HG02759 (cell line): ENCODE results near the gene TRIM74.
A peak's percentile ranks its signal among the peaks of the same experiment; 100 is the strongest.
"Not testable (repeated sequence)": the region's sequence is repeated elsewhere in the genome, so short reads cannot be mapped to it uniquely, and the experiment has no call there.

ENCODE experiments used
- ATAC-seq: cut with Tn5 transposase; IDR thresholded peaks from one replicate; pipeline ENCODE4 v1.9.1; 2021; ENCODE audit warnings: mild to moderate bottlenecking, moderate library complexity; ENCODE audit not compliant: unreplicated experiment

The TRIM74 gene

DNA sequence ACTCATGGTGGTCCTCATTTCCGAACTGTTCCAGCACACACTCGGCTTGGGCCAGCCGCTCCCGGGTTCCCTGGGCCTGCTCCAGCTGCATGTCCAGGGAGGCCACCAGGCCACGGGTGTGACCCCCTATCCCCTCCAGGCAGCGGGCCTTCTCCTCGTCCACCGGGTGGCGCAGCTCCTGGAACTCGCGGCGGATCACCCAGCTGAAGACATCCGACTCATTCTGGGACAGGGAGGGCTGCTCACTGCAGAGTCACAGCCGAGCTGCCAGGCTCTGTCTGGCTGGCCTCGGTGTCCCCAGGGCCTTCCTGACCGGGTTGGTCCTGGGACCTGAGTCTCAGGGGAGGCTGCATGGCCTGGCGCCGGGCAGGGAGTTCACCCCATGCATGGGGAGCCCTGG lies 9.2 kb downstream of the TRIM74 start:
- ATAC-seq: not testable (repeated sequence)

DNA sequence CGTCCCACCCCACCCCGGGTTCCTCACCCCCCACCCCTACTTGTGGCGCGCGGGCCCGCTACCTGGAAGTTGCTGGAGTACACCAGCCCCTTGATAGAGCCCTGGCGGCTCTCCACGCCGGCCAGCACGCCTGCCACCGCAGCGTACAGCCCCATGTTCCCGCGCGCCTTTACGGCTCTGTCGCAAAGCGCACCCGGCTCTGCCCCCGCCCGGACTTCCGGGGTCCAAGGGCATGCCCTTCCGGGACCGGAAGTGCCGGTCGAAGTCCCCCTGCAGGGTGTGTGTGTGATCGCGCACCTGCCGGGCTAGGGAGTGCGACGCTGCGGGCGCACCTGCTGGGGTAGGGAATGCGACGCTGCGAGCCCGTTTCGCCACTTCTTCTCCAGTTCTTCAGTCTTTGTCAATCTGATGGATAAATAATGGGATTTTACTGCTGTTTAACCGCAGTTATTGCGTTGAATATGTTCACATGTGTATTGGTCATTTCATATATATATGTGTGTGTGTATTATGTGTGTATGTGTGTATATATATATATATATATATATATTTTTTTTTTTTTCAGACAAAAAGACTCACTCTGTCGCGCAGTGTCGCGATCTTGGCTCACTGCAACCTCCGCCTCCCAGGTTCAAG lies 14.6 kb downstream of the TRIM74 start:
- ATAC-seq: peak; percentile 93

DNA sequence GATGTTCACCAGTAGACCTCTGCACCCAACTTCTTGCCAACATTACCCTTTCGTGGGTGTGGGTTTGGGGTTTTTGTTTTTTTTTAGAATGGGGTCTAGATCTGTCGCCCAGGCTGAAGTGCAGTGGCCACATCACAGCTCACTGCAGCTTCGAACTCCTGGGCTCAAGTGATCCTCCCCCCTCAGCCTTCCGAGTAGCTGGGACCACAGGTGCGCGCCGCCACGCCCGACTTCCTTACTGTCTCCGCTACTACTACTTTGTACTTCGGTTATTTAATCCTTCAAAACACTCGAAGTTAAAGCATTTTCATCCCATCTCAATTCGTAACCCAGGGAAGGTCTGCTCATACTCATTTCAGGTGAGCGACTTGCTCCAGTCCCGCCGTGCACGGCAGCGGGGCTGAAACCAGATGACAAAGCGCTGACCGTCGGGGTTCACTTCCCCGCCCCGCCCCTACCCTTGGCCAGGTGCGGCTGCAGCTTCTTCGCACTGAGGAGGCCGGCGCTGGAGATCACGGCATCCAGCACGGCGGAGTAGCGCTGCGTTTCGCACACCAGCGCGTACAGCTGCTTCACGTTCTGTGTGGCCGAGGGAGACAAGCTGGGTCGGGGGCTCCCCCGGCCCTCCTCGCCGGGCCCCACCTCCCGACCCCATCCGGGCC lies 15.2 kb downstream of the TRIM74 start:
- peak; percentile 72 for ATAC-seq

DNA sequence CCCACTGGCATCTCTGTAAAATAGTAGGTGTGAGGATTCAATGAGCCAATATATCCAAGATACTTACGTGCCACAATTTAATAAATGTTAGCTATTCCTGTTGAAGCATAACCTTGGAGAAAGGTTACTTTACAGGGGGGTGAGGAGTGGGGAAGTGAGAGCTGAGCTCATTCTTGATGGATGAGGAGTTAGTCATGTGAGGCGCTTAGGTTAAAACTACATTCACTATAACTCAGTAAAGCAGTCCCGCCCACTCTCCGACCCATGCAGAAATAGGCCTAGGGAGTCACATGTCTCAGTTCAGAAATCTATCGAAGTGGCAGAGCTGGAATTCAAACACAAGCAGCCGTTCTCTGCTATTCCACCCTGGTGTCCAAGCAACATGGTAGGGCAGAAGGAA lies 18.8 kb downstream of the TRIM74 start:
- ATAC-seq: not testable (repeated sequence)

DNA sequence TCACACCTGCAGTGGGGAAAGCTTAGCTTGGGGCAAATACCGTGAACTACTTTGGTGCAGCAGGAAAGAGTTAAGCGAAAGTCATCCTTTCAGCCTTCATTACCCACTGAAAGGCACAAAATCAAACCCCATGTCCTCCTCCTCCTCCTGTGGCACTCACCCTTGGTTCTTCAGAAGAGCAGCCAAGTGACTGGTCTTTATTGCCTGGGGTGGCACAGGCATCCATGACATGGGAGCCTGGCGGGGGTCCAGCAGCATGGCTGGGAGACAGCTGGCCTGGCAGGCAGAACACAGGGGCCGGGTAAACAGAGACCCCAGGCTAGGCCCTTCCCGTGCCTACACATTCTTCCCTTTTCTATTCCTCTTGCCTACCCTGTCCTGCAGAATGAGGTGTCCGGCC lies 19.6 kb downstream of the TRIM74 start:
- not testable (repeated sequence) for ATAC-seq

DNA sequence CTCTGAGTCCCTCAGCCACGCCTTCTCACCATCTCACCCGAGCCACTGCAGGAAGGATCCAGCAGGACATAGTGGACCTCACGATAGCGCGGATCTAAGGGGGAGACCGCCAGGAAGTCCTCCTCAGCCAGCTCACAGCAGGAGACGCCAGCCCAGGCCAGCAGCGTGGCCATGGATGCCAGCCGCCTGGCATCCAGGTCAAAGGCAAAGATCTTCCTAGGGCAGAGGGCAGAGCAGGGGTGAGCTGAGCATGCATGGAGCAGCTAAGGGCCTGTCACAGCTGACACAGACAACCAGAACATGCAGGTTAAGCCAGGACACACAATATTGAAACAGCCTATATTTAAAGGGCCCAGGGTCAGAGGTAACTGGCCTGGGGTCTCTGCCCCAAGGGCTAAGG lies 20.0 kb downstream of the TRIM74 start:
- not testable (repeated sequence) for ATAC-seq

DNA sequence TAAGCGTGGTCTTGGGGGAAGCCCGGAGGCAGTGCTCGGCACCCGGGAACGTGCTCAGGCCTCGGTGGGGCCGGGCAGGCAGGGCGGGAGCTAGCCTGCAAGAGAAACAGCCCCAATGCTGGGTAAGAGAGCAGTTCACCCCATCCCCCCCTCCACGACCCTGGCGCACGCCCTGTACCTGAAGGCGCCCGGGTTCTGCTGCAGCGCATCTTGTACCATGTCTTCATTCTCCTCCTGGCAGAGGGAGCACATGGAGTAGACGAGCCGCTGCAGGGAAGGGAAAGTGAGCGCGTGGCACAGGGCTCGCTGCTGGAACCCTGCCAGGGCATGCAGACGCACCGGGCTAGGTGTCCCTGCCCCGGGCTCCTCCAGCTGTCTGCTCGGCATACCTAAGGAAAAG lies 20.6 kb downstream of the TRIM74 start:
- not testable (repeated sequence) for ATAC-seq

DNA sequence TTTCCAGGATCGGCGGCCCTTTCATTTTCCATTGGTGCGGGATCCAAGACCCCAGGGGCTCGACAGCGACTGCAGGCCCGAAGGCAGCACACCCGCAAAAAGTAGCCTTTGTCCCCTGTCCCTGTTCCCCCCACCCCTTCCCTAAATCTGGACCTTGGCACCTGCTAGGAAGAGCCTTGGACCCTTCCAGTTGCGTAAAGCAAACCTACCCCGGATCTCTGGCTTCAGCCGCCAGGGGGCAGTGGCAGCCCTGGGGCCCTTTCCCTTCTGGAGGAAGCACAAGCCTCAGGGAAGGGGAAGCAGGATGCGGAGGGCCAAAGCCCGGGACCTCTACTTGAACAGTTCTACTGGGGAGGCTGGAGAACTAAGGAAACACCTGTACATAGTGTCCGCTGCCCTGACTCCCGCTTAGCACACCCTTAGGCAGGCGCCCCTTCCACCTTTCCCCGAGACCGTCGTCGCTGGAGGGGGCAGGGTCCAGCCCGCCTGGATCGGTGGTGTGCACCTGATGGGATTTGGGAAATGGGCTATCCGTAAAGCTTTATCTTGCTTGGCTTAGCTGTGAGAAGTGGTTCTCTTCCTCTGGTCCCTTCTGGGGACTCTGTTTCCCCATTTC lies 23.0 kb downstream of the TRIM74 start:
- ATAC-seq: not testable (repeated sequence)

DNA sequence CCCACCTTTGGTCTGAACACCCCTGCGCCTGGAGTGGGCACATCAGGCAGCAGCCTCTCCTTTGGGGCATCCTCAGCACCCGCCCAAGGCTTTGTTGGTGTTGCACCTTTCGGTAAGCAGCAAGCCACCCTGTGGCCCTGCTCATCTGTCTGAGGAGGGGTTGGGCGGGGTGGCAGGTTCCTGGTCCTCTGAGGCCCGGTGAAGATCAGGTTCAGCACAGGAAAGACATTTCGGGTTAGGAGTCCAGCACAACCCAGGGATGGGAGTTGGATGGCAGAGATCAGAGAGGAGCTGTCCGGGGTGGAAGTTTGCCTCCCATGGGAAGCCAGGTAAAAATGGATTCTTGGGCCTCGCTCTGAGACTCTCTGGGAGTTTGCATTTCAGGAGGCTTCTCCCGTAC lies 23.7 kb downstream of the TRIM74 start:
- not testable (repeated sequence) for ATAC-seq

DNA sequence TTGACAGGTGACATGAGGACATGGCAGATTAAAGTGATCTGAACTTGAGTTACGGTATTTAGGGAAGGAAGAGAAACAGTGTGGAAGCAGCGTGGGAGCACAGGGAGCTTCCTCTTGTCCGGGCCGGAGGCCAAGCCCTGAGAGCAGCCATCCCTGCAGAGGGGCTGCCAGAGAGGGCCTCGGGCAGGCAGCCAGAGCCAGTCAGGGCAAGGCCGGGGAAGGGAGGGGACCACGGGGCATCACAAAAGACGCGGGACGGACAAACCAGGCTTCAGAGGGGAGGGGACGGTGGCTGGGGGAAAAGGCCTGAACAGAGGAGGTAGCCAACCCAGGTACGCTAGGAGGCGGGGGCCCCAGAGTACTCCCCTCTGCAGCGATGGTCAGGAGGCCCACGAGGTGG lies 24.3 kb downstream of the TRIM74 start:
- not testable (repeated sequence) for ATAC-seq

DNA sequence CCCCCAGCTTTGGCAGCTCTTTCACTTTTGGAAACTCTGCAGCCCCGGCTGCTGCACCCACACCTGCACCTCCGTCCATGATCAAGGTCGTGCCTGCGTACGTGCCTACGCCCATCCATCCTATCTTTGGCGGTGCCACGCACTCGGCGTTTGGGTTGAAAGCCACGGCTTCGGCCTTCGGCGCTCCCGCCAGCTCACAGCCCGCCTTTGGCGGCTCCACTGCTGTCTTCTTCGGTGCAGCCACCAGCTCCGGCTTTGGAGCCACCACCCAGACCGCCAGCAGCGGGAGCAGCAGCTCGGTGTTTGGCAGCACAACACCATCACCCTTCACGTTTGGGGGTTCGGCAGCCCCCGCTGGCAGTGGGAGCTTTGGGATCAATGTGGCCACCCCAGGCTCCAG lies 26.3 kb downstream of the TRIM74 start:
- ATAC-seq: not testable (repeated sequence)

DNA sequence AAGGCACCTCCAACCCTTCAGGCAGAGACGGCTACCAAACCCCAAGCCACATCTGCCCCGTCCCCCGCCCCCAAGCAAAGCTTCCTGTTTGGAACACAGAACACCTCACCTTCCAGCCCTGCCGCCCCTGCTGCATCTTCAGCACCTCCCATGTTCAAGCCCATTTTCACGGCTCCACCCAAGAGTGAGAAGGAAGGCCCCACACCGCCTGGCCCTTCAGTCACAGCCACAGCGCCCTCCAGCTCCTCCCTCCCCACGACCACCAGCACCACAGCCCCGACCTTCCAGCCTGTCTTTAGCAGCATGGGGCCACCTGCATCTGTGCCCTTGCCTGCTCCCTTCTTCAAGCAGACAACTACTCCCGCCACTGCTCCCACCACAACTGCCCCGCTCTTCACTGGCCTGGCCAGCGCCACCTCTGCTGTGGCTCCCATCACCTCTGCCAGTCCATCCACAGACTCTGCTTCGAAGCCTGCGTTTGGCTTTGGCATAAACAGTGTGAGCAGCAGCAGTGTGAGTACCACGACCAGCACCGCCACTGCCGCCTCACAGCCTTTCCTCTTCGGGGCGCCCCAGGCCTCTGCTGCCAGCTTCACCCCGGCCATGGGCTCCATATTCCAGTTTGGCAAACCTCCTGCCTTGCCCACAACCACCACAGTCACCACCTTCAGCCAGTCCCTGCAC lies 27.1 kb downstream of the TRIM74 start:
- not testable (repeated sequence) for ATAC-seq

DNA sequence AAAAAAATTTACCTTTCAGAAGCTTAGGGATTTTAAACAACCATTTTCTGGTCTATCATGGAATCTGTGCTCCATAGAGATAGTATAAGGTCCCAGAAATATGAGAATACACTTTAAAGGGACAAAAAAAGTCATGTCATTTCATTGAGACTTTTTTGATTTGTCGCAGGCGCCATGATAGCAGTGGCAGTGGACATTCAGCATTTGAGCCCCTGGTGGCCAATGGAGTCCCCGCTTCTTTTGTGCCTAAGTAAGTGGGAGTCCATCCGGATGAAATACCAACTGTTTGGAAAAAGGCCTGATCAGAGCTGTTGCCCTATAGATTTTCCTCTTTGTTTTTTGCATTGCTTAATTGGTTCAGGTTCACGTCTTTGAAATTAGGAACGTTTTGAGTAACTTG lies 41.0 kb downstream of the TRIM74 start:
- ATAC-seq: not testable (repeated sequence)

DNA sequence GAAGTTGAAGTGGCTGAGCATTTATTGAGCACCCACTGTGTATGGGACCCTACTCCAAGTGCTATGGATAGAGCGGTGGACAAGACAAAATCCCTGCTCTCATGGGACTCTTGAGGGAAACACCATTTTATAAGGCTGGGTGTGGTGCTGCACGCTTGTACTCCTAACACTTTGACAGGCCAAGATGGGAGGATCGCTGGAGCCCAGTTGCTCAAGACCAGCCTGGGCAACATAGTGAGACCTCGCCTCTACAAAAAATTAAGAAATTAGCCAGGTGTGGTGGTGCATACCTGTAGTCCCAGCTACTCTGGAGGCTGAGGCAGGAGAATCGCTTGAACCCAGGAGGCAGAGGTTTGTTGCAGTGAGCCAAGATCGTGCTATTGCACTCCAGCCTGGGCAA lies 41.5 kb downstream of the TRIM74 start:
- ATAC-seq: not testable (repeated sequence)

DNA sequence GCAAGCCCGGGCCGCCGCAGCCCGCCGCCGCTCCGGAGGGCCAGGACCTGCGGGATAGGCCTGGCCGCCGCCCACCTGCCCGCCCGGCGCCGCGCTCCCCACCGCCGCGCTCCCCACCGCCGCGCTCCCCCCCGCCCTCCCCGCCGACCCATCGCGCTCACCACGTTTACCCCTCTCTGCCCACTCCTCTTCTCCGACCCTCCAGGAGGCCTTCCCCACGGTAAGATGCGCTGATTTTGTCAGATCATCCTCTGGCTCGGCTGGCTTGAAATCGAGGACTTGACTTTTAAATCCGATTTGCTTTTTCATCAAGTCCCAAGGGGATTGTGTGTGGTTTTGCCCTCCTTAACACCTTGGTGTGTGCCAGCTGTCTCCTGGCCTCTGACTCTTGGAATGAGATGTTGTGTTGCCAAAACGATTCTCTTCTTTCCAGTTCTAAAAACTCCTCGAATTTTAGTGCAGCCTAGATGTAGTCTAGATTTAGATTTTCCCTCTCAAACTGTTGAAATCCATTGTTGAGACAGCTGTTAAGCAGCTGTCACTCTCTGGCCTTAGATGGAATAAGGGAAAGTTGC lies 43.6 kb downstream of the TRIM74 start:
- peak; percentile 34 for ATAC-seq

DNA sequence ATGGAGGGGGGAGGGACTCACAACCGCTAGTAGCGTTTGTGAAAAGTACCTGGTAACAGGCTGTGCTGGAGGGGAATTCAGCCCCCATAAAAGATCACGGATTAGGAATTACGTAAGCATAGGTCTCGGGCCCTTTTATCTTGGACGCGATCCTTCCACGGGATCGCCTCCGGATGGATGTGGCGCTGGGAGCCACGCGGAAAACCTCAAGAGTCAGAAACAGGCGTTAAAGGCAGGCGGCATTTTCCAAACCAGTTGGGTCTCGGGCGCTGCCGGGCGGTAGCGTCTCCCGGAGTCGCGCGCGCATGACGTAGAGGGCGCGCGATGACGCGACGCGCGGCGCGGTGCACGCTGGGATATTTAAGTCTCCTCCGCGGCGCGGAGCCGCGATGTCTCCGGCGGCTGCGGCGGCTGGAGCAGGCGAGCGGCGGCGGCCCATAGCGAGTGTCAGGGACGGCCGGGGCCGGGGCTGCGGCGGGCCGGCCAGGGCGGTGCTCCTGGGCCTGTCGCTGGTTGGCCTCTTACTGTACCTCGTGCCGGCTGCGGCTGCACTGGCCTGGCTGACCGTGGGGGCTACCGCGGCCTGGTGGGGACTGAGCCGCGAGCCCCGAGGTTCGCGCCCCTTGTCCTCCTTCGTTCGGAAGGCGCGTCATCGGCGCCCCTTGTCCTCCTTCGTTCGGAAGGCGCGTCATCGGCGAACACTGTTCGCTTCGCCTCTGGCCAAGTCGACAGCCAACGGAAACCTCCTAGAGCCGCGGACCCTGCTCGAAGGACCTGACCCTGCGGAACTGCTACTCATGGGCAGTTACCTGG lies 44.3 kb downstream of the TRIM74 start, which contains the start of gene POM121:
TSS of gene POM121 (plus strand) at position 363 of the 813 bp plus-strand sequence. CDS start at position 390, 27 bp downstream.
- peak; percentile 92 for ATAC-seq

DNA sequence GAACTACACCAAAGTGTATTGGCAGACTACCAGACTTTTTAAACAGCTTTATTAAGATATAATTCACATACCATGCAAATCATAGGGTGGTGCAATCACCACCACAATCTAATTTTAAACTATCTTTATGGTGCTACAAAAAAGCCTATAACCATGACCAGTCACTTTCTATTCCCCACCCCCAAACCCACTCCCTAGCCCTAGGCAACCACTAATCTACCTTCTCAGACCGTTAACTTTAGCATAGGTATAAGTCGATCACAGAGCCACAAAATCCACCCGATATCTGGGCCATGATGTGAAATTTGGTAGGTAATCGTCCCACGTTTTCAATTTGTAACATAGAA lies 44.9 kb downstream of the TRIM74 start:
- peak; percentile 22 for ATAC-seq

DNA sequence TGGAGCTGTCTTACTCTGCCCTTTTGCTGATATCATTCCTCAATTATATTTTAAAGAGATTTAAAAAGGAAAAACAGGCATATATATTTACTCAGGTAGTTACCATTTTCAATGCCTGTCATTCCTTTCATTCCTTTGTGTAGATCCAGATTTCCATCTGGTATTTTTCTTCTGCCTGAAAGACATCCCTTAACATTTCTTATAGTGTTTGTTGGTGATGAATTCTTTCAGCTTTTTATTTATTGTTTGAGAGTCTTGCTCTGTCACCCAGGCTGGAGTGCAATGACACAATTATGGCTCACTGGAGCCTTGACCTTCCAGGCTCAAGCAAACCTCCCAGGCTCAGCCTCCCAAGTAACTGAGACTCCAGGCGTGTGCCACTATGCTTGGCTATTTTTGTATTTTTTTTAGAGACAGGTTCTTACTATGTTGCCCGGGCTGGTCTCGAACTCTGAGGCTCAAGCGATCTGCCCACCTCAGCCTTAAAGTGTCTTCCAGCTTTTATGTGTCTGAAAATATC lies 50.0 kb downstream of the TRIM74 start:
- ATAC-seq: no peak

DNA sequence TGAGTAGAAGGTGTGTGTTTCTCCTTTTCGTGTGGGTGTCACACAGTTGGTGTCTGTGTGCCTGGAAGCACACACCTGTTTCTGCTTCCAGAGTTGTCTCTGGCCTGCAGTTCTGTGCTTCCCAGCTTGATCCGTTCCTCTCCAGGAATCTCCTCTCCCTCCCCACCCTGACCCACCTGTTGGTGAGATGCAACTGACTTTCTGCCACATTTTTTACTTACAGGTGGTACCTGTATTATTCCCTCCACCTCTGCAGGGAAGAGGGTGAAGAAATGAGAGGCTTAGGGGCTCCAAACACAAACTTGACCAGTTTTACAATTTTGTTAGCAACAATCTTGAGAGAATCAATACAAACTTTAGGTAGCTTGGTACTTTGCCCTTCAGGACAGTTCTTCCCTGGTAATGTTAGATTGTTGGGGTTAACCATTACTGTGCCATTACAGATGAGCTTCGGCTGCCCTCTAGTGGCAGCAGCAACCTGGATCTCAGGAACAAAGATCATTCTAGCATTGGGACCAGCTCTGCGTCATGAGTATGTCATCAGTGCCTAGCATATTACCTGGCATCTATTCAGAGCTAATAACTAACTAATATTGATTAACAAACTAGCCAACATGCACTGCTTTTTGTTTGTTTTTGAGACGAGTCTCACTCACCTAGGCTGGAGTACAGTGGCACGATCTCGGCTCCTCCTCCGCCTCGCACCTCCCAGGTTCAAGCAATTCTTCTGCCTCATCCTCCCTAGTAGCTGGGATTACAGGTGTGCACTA lies 54.3 kb downstream of the TRIM74 start:
- peak; percentile 88 for ATAC-seq
